Measurements from ENCODE around the gene WNT9A. TPM values are rescaled to one million over a fixed set of nuclear protein-coding genes. Genes with fewer than 3 reads are reported as not detected.

The WNT9A gene
- total and polyA plus RNA-seq, 8 donors = 0.72 to 2.9 (median 1.6) TPM

DNA sequence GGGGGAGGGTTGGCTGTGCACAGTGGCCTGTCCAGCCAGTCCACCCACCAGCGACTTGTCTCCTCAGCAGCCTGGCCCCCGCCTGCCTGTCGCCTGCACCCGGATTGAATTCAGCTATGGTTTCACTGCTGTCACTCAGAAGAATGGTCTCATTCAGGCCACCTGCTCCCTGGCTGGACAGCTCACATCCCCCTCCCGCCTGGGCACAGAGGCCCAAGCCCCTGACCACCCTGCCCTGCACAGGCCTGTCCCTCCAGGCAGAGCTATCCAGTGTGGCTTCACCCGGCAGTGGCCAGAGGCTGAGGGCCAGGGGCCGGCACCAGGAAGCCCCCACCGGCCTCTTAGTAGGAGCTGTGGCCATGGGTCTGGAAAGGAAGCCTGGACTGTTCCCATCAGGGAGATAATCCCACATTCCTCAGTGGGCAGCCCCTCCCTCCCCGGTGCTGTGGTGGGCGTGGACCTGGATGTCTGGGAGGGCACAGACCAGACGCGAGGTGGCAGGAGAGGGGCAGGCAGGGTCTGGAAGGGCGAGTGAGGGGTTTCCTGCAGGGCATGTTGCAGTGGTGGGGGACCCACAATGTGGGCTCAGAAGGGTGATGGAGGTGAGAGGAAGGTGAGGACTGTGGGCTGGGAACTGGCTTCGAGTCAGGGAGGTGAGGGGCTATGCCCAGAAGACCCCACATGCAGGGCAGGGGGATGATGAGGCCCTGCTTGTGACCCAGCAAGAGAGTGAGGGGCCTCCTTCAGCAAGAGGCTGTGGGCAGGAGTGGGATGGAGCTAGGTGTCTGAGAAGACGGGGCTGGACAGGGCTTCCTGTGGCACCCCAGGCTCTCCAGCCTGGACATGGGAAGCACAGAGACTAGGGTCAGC lies 30.4 kb downstream of the WNT9A start:
- FAIRE-seq = no peak
- Histone ChIP-seq H3K36me3 (no peaks in the 10 kb centered on the region), H3K27me3 (no peaks in the 10 kb centered on the region), H3K4me3 (no peak overlapping the region), H3K27ac (no peak overlapping the region), H3K4me1 (no peaks in the 10 kb centered on the region), H3K9me3 (no peaks in the 10 kb centered on the region)
- ATAC-seq = no peak
- 70 to 71% methylated on average over 15 of the region's 15 CpGs for WGBS, 2 donors
- TF ChIP-seq, protein P1, sequence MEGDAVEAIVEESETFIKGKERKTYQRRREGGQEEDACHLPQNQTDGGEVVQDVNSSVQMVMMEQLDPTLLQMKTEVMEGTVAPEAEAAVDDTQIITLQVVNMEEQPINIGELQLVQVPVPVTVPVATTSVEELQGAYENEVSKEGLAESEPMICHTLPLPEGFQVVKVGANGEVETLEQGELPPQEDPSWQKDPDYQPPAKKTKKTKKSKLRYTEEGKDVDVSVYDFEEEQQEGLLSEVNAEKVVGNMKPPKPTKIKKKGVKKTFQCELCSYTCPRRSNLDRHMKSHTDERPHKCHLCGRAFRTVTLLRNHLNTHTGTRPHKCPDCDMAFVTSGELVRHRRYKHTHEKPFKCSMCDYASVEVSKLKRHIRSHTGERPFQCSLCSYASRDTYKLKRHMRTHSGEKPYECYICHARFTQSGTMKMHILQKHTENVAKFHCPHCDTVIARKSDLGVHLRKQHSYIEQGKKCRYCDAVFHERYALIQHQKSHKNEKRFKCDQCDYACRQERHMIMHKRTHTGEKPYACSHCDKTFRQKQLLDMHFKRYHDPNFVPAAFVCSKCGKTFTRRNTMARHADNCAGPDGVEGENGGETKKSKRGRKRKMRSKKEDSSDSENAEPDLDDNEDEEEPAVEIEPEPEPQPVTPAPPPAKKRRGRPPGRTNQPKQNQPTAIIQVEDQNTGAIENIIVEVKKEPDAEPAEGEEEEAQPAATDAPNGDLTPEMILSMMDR (IDR thresholded peaks at IDR 0.05) = no peak
- peak in 2 of 6 donors; percentile 15 to 61 for DNase-seq
- intact Hi-C loops (cut with DNase I) = no loop called here

DNA sequence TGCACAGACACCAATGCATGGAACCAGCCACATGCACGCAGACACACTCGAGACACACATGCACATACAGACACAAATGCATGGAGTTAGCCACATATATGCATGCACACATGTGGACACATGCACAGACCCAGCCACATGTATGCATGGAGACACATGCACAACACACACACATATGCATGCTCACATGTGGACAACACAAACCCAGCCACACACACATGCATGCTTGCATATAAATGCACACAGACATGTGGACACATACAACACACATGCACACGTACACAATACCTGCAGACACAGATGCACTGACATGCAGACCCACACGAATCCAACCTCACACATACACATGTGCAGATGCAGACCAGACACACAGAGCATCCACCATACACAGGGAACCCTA lies 31.1 kb downstream of the WNT9A start:
- Histone ChIP-seq H3K9me3 (no peaks in the 10 kb centered on the region), H3K27me3 (no peaks in the 10 kb centered on the region), H3K4me3 (no peak overlapping the region), H3K36me3 (no peaks in the 10 kb centered on the region), H3K4me1 (no peaks in the 10 kb centered on the region), H3K27ac (no peak overlapping the region)
- 86 to 93% methylated on average over 4 of the region's 4 CpGs for WGBS, 2 donors
- intact Hi-C loops (cut with DNase I) = no loop called here
- FAIRE-seq = no peak
- TF ChIP-seq, protein P1 (IDR thresholded peaks at IDR 0.05) = no peak
- no peak for ATAC-seq
- no peak for DNase-seq

DNA sequence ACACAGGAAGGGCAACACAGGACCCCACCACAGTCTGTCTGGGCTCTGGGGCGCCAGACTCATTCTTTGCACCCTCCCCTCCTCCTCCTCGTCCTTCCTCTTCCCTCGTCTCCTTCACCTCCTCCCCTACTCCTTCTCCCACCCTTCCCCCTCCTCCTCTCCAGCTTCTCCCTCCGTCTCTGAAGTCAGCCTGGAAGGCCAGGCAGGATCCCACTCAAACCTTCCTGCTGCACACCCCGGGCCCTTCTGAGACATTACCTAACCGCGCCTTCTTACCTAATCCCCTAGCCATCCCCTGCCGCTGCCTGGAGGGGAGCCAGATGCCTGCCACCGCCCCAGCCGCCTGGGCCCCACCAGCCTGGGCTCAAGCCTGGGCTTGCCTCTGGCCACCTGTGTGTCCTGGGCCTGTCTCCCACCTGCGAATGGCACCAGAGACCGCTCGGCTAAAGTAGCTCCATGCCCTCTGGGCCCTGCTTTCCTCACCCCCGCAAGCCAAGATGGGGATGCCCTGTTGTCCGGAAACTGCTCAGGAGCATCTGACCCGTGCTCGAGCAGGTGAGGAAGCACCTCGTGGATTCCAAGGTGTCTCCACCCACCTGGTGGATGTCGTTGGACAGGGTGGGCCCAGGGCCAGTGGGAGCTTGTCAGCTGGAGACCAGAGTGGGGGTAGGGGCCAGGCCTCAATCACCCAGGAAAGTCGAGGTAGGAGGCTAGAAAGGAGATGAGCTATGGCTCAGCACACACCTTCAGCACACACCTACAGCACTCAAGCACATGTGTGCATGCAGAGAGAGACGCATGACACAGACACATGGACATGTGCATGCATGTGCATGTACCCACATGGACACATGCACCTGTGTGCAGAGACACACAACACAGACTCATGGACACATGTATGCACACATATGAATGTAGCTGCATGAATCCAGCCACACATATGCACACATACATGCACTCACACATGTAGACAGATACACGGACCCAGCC lies 31.9 kb downstream of the WNT9A start:
- DNase-seq (peak in 1 of 6 donors; percentile 56), FAIRE-seq (no peak), ATAC-seq (no peak)
- TF ChIP-seq, protein P1 (IDR thresholded peaks at IDR 0.05) = no peak
- no peak overlapping the region for H3K27ac ChIP-seq
- intact Hi-C loops (cut with DNase I) = no loop called here
- no peaks in the 10 kb centered on the region for H3K9me3 ChIP-seq
- H3K4me3 ChIP-seq = no peak overlapping the region
- no peaks in the 10 kb centered on the region for H3K27me3 ChIP-seq
- no peaks in the 10 kb centered on the region for H3K36me3 ChIP-seq
- H3K4me1 ChIP-seq = no peaks in the 10 kb centered on the region
- WGBS, 2 donors = 74 to 76% methylated on average over 22 of the region's 22 CpGs

DNA sequence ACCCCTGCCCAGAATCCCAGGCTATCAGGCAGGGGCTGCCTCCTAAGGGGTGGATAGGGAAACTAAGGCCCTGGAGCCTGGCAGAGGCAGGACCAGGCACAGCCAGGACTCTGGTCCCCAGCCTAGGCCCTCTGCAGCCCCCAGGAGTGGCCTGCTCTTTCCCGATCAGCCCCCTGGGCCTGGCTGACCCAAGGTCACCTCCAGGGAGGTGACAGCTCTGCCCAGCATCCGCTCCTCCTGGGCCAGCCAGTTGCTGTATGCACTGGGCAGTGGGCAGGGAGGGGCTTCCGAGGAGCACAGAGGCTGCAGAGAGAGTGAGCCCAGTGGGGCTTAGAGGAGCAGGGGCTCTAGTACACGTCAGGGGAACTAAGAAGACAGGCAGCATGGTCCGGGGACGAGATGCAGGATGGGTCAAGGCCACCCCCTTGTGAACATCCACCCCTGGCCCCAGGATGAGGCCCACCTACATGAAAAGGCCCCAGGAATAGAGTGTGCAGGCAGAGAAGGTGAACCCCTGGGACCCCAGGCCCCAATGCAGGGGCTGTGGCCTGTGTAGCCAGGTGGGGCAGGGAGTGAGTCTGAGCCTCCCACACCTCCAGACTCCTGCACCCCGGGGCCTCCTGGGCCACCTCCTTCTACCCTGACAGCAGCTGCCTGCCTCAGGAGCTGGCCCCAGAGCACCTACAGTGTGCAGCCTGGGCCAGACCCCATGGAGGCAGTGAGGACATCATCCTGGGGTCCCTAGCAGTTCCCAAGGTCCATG lies 32.8 kb downstream of the WNT9A start:
- H3K27ac ChIP-seq = no peak overlapping the region
- H3K27me3 ChIP-seq = no peaks in the 10 kb centered on the region
- no peaks in the 10 kb centered on the region for H3K36me3 ChIP-seq
- H3K4me3 ChIP-seq = no peak overlapping the region
- DNase-seq = peak in 2 of 6 donors; percentile 12 to 51
- no peaks in the 10 kb centered on the region for H3K4me1 ChIP-seq
- no peak for FAIRE-seq
- intact Hi-C loops (cut with DNase I) = no loop called here
- no peaks in the 10 kb centered on the region for H3K9me3 ChIP-seq
- 81 to 82% methylated on average over 7 of the region's 7 CpGs for WGBS, 2 donors
- ATAC-seq = no peak
- TF ChIP-seq, protein P1 (IDR thresholded peaks at IDR 0.05) = no peak

All from pancreas (tissue), 10 donors.